Measurements from ENCODE around the gene RAB12. TPM values are rescaled to one million over a fixed set of nuclear protein-coding genes. Genes with fewer than 3 reads are reported as not detected.
"Not testable (repeated sequence)": the region's sequence is repeated elsewhere in the genome, so short reads cannot be mapped to it uniquely, and the experiment has no call there.

Gene RAB12
- total RNA-seq, 1 experiment from 2014 or later, result 35.1 TPM

DNA sequence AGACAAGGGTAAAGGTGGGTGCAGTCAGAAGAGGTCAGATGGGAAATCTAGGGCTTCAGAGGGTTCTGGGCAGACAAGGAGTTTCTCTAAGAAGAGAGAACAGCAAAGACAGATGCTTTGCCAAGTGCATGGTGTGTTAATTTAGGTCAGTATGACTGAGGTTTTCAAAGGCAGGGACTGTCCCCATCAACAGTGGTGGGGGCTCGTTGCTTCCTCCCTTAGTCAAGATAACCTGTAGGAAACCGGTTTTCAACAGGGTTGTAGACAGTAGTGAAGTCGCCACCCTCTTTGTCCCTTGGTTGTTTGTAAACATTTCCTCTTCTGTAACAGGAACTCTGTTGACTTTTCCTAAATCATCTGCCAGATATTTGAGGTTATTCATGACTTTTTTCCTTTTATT is 11.6 kb downstream of the RAB12 start:
- no peak for DNase-seq (ENCODE audit: low spot score)
- intact Hi-C loops (cut with micrococcal nuclease; ENCODE audit: unreplicated experiment), result no loop called here
- TF ChIP-seq, protein P1, sequence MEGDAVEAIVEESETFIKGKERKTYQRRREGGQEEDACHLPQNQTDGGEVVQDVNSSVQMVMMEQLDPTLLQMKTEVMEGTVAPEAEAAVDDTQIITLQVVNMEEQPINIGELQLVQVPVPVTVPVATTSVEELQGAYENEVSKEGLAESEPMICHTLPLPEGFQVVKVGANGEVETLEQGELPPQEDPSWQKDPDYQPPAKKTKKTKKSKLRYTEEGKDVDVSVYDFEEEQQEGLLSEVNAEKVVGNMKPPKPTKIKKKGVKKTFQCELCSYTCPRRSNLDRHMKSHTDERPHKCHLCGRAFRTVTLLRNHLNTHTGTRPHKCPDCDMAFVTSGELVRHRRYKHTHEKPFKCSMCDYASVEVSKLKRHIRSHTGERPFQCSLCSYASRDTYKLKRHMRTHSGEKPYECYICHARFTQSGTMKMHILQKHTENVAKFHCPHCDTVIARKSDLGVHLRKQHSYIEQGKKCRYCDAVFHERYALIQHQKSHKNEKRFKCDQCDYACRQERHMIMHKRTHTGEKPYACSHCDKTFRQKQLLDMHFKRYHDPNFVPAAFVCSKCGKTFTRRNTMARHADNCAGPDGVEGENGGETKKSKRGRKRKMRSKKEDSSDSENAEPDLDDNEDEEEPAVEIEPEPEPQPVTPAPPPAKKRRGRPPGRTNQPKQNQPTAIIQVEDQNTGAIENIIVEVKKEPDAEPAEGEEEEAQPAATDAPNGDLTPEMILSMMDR (conservative IDR thresholded peaks at IDR 0.05; ENCODE audit: low read depth, low read length), result no peak
- no peak for TF ChIP-seq EZH2 (IDR thresholded peaks at IDR 0.05; ENCODE audit: borderline replicate concordance, low read depth, low read length, poor library complexity, severe bottlenecking)

GRCh38 chr18:8622625-8623024 is 13.4 kb downstream of the RAB12 start:
- H3K4me1 ChIP-seq (ENCODE audit: insufficient read depth, low read length, poor library complexity, severe bottlenecking); POLR2A ChIA-PET (ENCODE audit: low non-redundant PET); DNase-seq (ENCODE audit: low spot score); H3K36me3 ChIP-seq (ENCODE audit: insufficient read depth, low read length, poor library complexity, severe bottlenecking); H3K27ac ChIP-seq (ENCODE audit: low read depth, low read length, poor library complexity, severe bottlenecking); H3K9me3 ChIP-seq (ENCODE audit: low read depth, low read length, poor library complexity, severe bottlenecking); H3K27me3 ChIP-seq (replicated peaks; ENCODE audit: insufficient read depth, low read depth, low read length, poor library complexity); CTCF ChIA-PET; BruUV-seq (replicated peaks); H3K4me3 ChIP-seq (ENCODE audit: low read depth, low read length, poor library complexity, severe bottlenecking); intact Hi-C loops (cut with micrococcal nuclease; ENCODE audit: unreplicated experiment): not testable (repeated sequence)

More for the DNA sequence above, 11.6 kb downstream of the RAB12 start:
- peaks cover 5% of the 10 kb centered on the region for H3K4me1 ChIP-seq (ENCODE audit: insufficient read depth, low read length, poor library complexity, severe bottlenecking)
- ChIA-PET CTCF (no interaction called here), POLR2A (ENCODE audit: low non-redundant PET) (no interaction called here)
- no peaks in the 10 kb centered on the region for H3K36me3 ChIP-seq (ENCODE audit: insufficient read depth, low read length, poor library complexity, severe bottlenecking)
- no peaks in the 10 kb centered on the region for H3K27me3 ChIP-seq (replicated peaks; ENCODE audit: insufficient read depth, low read depth, low read length, poor library complexity)
- H3K9me3 ChIP-seq (ENCODE audit: low read depth, low read length, poor library complexity, severe bottlenecking), result no peaks in the 10 kb centered on the region
- H3K27ac ChIP-seq (ENCODE audit: low read depth, low read length, poor library complexity, severe bottlenecking), result no peak overlapping the region
- H3K4me3 ChIP-seq (ENCODE audit: low read depth, low read length, poor library complexity, severe bottlenecking), result no peak overlapping the region
- BruUV-seq (replicated peaks), result no TSS peak

GRCh38 chr18:8623549-8624106 is 14.4 kb downstream of the RAB12 start:
- Histone ChIP-seq H3K9me3 (ENCODE audit: low read depth, low read length, poor library complexity, severe bottlenecking) (no peaks in the 10 kb centered on the region), H3K27me3 (replicated peaks; ENCODE audit: insufficient read depth, low read depth, low read length, poor library complexity) (no peaks in the 10 kb centered on the region), H3K27ac (ENCODE audit: low read depth, low read length, poor library complexity, severe bottlenecking) (no peak overlapping the region), H3K36me3 (ENCODE audit: insufficient read depth, low read length, poor library complexity, severe bottlenecking) (no peaks in the 10 kb centered on the region), H3K4me1 (ENCODE audit: insufficient read depth, low read length, poor library complexity, severe bottlenecking) (no peaks in the 10 kb centered on the region), H3K4me3 (ENCODE audit: low read depth, low read length, poor library complexity, severe bottlenecking) (no peak overlapping the region)
- CTCF ChIA-PET, result no interaction called here
- no TSS peak for BruUV-seq (replicated peaks)
- no peak for TF ChIP-seq EZH2 (IDR thresholded peaks at IDR 0.05; ENCODE audit: borderline replicate concordance, low read depth, low read length, poor library complexity, severe bottlenecking)
- TF ChIP-seq, protein P1 (conservative IDR thresholded peaks at IDR 0.05; ENCODE audit: low read depth, low read length), result no peak
- intact Hi-C loops (cut with micrococcal nuclease; ENCODE audit: unreplicated experiment), result no loop called here
- no peak for DNase-seq (ENCODE audit: low spot score)
- POLR2A ChIA-PET (ENCODE audit: low non-redundant PET), result no interaction called here

DNA sequence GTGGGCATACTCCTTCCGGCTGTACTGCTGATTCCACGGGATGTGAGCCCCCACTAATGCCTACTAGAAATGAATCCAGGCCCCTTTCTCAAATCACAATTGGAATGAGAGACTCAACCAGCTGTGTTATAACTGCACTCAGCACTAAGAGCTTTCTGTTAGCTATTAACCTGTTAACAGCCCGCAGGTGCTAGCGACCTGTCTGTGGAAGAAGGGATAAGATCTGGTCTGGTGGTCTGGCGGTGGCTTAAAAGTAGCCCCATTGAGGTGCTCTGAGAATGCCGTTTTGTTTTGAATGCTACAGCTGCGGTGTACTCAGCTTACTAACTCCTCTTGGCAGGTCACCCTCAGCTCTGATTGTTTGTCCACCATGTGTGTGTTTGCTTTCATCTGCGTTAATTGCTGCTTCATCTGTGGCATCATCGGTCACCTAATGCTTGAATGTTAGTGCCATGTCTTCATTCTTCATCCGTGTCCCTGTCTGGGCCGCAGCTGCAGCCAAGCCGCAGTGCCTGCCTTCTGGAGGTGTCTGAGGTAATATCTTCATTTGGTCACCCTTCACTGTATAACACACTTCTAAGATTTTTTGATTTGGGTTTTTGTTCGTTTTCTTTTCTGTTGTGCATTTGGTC is 16.3 kb downstream of the RAB12 start:
- no peaks in the 10 kb centered on the region for H3K9me3 ChIP-seq (ENCODE audit: low read depth, low read length, poor library complexity, severe bottlenecking)
- no peak overlapping the region for H3K4me3 ChIP-seq (ENCODE audit: low read depth, low read length, poor library complexity, severe bottlenecking)
- CTCF ChIA-PET, result interaction anchor here (0.6 kb wide), 1 partner anchor 71 kb away, joined by 3 read pairs; no protein-coding TSS in a partner anchor
- H3K36me3 ChIP-seq (ENCODE audit: insufficient read depth, low read length, poor library complexity, severe bottlenecking), result peaks cover 7% of the 10 kb centered on the region
- no peaks in the 10 kb centered on the region for H3K27me3 ChIP-seq (replicated peaks; ENCODE audit: insufficient read depth, low read depth, low read length, poor library complexity)
- POLR2A ChIA-PET (ENCODE audit: low non-redundant PET), result no interaction called here
- DNase-seq (ENCODE audit: low spot score), result no peak
- H3K27ac ChIP-seq (ENCODE audit: low read depth, low read length, poor library complexity, severe bottlenecking), result no peak overlapping the region
- TF ChIP-seq, protein P1 (conservative IDR thresholded peaks at IDR 0.05; ENCODE audit: low read depth, low read length), result no peak
- no peak for TF ChIP-seq EZH2 (IDR thresholded peaks at IDR 0.05; ENCODE audit: borderline replicate concordance, low read depth, low read length, poor library complexity, severe bottlenecking)
- intact Hi-C loops (cut with micrococcal nuclease; ENCODE audit: unreplicated experiment), result no loop called here
- H3K4me1 ChIP-seq (ENCODE audit: insufficient read depth, low read length, poor library complexity, severe bottlenecking), result no peaks in the 10 kb centered on the region
- no TSS peak for BruUV-seq (replicated peaks)

Data from A673 (cell line).